ENCODE results near the gene ZNF625.

- TF ChIP-seq EZH2phosphoT487 (conservative IDR thresholded peaks at IDR 0.05; ENCODE audit: low read length) (no peak), CTCF (IDR thresholded peaks at IDR 0.05; ENCODE audit: insufficient read depth, low read length, poor library complexity, severe bottlenecking) (no peak)
Observed at GRCh38 chr19:12163826-12164225, 7.3 kb upstream of the ZNF625 start.

All from SU-DHL-6 (cell line).